Medulla oblongata (tissue), 1 donor: ENCODE measurements around the gene EGFL7.
A peak's percentile ranks its signal among the peaks of the same experiment; 100 is the strongest.

Source experiments
- DNase-seq: peaks from one replicate; pipeline ENCODE4 v3.0.0-alpha.2; 2015; ENCODE audit errors: extremely low spot score

Gene EGFL7

GRCh38 chr9:136662656-136663581 lies at the start of gene EGFL7:
EGFL7 (plus strand) TSS chr9:136662916; CDS start chr9:136668283, 5,367 bp downstream.
- no peak for DNase-seq

GRCh38 chr9:136613824-136614371 lies 48.8 kb upstream of the EGFL7 start:
- no peak for DNase-seq

- DNase-seq, result no peak
Measured at GRCh38 chr9:136614372-136614922, 48.3 kb upstream of the EGFL7 start.

- DNase-seq, result no peak
Measured at GRCh38 chr9:136614967-136615623, 47.6 kb upstream of the EGFL7 start.

GRCh38 chr9:136615631-136616306 lies 46.9 kb upstream of the EGFL7 start:
- DNase-seq, result no peak

- DNase-seq, result no peak
Measured at GRCh38 chr9:136616307-136616635, 46.4 kb upstream of the EGFL7 start.

GRCh38 chr9:136616948-136617695 lies 45.6 kb upstream of the EGFL7 start:
- DNase-seq, result no peak

GRCh38 chr9:136617746-136618579 lies 44.8 kb upstream of the EGFL7 start:
- no peak for DNase-seq

- DNase-seq, result peak; percentile 41
Measured at GRCh38 chr9:136618580-136619547, 43.9 kb upstream of the EGFL7 start.

GRCh38 chr9:136619742-136620440 lies 42.8 kb upstream of the EGFL7 start:
- DNase-seq, result peak; percentile 73

- no peak for DNase-seq
Measured at GRCh38 chr9:136620441-136621018, 42.2 kb upstream of the EGFL7 start.

- DNase-seq, result no peak
Measured at GRCh38 chr9:136621019-136621733, 41.5 kb upstream of the EGFL7 start.

- DNase-seq, result no peak
Measured at GRCh38 chr9:136621734-136622093, 41.0 kb upstream of the EGFL7 start.

- no peak for DNase-seq
Measured at GRCh38 chr9:136622538-136622948, 40.2 kb upstream of the EGFL7 start.

GRCh38 chr9:136623016-136623841 lies 39.5 kb upstream of the EGFL7 start:
- DNase-seq, result no peak

GRCh38 chr9:136623842-136624183 lies 38.9 kb upstream of the EGFL7 start:
- no peak for DNase-seq
